Glutamatergic neuron (in vitro differentiated cells): ENCODE measurements around the gene GATA5. TPM values are rescaled to one million over a fixed set of nuclear protein-coding genes. Genes with fewer than 3 reads are reported as not detected.

Experiments
- DNase-seq: peaks from one replicate; pipeline ENCODE4 v3.0.0; 2022
- H3K27ac Mint-ChIP-seq: one replicate; pipeline ENCODE4 v1.8.0; 2020; ENCODE audit warnings: mild to moderate bottlenecking, mixed read lengths, inconsistent platforms; ENCODE audit not compliant: unreplicated experiment
- H3K27me3 Mint-ChIP-seq: one replicate; pipeline ENCODE4 v1.8.0; 2020; ENCODE audit warnings: mild to moderate bottlenecking, moderate library complexity, mixed read lengths, inconsistent platforms; ENCODE audit not compliant: unreplicated experiment
- H3K36me3 Mint-ChIP-seq: one replicate; pipeline ENCODE4 v1.8.0; 2020; ENCODE audit warnings: mild to moderate bottlenecking, mixed read lengths, inconsistent platforms; ENCODE audit not compliant: unreplicated experiment
- H3K4me1 Mint-ChIP-seq: one replicate; pipeline ENCODE4 v1.8.0; 2020; ENCODE audit warnings: mild to moderate bottlenecking, low read depth, mixed read lengths, inconsistent platforms; ENCODE audit not compliant: unreplicated experiment
- H3K4me3 Mint-ChIP-seq: one replicate; pipeline ENCODE4 v1.8.0; 2020; ENCODE audit warnings: mild to moderate bottlenecking, mixed read lengths, inconsistent platforms; ENCODE audit not compliant: unreplicated experiment
- H3K9me3 Mint-ChIP-seq: one replicate; pipeline ENCODE4 v1.8.0; 2020; ENCODE audit warnings: mild to moderate bottlenecking, moderate library complexity, mixed read lengths, inconsistent platforms; ENCODE audit not compliant: unreplicated experiment
- total RNA-seq: library from RNA; stranded (reverse); fragmentation: NEBNext Ultra II Directional; extraction: Animal tissue kit (Norgen Biotek cat#: 25700); gene quantifications from one replicate; pipeline ENCODE4 v1.2.1, GENCODE V29; 2021; ENCODE audit not compliant: unreplicated experiment
- TF ChIP-seq, protein P1 (sequence below): fragments of 200-600 bp; sonication (generic); IDR thresholded peaks from one replicate; pipeline ENCODE4 v1.5.0; 2021; ENCODE audit not compliant: partially characterized antibody, unreplicated experiment

GATA5 gene
- total RNA-seq, 1 donor from 2014 or later = 1.3 TPM

DNA sequence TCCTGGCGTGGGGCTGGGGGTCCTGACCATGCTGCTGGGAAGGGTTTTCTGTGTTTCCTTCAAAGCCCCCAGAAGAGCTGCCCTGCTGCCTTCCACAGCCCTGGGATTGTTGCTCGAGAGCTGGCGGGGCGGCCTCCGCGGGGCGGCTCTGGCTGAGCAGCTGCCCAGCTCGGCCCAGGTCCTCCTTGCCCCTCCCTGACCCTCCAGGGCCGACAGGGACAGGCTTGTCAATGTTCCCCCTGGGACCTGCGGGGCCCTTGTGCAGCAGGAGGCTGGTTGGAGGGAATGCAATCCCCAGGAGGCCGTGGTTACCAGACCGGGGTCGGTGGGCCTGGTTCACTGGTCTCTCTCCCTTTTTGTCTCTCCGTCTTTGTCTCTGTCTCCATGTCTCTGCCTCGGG, 19.9 kb downstream of the GATA5 start:
- Mint-ChIP-seq H3K27me3 (peaks cover 10% of the 10 kb centered on the region), H3K4me1 (peaks cover 15% of the 10 kb centered on the region), H3K27ac (peak overlapping the region; percentile 75), H3K4me3 (peak overlapping the region; percentile 72), H3K36me3 (no peaks in the 10 kb centered on the region), H3K9me3 (peaks cover 3% of the 10 kb centered on the region)
- no peak for DNase-seq
- TF ChIP-seq, protein P1, sequence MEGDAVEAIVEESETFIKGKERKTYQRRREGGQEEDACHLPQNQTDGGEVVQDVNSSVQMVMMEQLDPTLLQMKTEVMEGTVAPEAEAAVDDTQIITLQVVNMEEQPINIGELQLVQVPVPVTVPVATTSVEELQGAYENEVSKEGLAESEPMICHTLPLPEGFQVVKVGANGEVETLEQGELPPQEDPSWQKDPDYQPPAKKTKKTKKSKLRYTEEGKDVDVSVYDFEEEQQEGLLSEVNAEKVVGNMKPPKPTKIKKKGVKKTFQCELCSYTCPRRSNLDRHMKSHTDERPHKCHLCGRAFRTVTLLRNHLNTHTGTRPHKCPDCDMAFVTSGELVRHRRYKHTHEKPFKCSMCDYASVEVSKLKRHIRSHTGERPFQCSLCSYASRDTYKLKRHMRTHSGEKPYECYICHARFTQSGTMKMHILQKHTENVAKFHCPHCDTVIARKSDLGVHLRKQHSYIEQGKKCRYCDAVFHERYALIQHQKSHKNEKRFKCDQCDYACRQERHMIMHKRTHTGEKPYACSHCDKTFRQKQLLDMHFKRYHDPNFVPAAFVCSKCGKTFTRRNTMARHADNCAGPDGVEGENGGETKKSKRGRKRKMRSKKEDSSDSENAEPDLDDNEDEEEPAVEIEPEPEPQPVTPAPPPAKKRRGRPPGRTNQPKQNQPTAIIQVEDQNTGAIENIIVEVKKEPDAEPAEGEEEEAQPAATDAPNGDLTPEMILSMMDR = no peak

DNA sequence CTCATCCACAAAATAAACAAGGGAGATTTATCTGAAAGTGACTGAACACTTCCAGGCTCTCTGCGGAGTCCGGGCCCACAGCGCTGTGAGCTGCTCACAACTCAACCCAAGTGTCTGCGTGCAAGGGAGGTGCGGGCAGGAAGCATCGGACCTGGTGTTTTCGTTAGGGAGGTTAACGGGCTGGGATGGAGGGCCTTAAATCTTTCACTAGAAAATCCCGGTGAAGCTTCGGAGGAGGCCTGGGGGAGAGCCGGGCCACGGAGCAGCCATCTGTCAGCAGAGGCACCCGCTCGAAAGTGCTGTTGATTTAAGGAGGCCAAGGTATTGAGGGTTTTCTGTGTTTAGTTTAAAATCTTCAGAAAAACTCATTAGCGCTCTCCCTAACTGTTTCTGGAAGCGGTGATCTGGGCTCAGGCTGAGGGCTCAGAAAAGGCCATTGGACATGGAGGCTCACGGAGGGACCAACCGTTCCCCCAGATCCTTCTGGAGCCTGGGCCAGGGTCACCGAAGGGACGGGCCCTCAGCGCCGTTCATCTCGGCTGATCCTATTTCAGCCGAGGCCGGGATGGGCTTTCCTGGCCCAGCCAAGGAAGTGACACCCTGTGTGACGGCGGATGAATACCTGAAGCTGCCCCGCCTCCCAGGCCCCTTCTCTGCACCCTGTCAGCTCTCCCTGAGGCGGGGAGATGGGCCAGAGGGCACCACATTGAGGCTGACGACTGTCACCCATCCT, 20.7 kb downstream of the GATA5 start:
- H3K27me3 Mint-ChIP-seq = peaks cover 10% of the 10 kb centered on the region
- H3K9me3 Mint-ChIP-seq = peaks cover 3% of the 10 kb centered on the region
- TF ChIP-seq, protein P1 = no peak
- no peaks in the 10 kb centered on the region for H3K36me3 Mint-ChIP-seq
- H3K4me1 Mint-ChIP-seq = peaks cover 15% of the 10 kb centered on the region
- peak overlapping the region; percentile 38 for H3K4me3 Mint-ChIP-seq
- peak overlapping the region; percentile 66 for H3K27ac Mint-ChIP-seq
- no peak for DNase-seq

DNA sequence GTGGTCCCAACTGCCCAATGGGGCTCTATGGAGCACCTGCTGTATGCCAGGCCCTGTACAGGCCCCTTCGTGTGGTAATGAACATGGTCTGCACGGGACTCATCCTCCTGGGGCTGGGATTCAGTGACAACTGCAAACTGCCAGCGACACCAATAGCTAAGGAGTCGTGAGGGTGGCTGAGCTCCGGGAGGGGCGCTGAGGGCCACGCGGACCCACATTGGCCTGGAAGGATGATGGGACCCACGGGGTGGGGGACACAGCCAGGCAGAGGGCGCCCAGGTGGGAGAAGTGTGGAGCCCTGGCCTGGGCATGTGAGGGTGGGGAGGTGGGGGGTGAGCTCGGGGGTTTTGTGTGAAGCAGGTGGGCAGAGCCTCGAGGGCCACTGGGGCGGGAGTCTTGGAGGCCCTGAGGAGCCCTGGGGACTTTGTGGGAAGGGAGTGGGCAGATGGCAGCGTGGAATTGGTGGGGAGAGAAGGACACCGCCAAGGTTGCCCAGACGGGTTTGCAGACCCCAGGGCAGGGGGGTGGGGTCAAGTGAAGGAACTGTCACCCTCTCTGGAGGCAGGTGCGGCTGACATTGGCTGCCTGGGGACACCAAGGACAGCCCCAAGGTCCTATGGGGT, 22.5 kb downstream of the GATA5 start:
- no peak overlapping the region for H3K4me3 Mint-ChIP-seq
- no peak overlapping the region for H3K27ac Mint-ChIP-seq
- TF ChIP-seq, protein P1 = no peak
- H3K27me3 Mint-ChIP-seq = peaks cover 13% of the 10 kb centered on the region
- H3K36me3 Mint-ChIP-seq = no peaks in the 10 kb centered on the region
- no peak for DNase-seq
- peaks cover 7% of the 10 kb centered on the region for H3K9me3 Mint-ChIP-seq
- peaks cover 15% of the 10 kb centered on the region for H3K4me1 Mint-ChIP-seq

DNA sequence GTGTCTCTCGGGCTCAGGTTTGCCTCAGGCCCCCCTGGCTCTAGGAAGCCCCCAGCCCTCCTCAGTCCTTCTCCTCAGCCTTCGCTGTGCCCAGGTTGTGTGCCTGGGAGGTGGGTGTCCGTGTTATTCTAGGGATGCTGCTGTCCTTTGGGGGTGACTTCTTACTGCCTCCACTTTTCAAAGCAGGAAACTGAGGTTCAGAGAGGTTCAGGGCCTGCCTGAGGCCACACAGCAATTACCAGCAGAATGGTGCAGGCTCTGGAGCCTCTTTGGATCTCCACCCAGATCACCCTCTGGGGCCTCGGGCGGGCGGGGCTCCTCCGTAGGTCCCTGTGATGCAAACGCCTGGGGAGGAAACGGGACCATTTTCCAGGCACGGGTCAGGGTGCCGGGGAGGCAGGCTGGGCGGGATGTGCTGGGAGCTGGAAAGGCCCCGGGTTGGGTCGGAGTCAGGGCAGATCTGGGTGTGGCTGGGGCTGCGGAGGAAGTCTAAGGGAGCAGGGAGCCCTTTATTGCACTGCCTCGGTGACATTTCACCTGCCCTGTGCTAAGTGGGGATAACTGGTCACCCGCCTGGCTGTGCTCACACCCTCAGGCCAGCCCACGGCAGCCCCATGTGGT, 23.2 kb downstream of the GATA5 start:
- Mint-ChIP-seq H3K9me3 (peaks cover 6% of the 10 kb centered on the region), H3K27me3 (peaks cover 10% of the 10 kb centered on the region), H3K27ac (no peak overlapping the region), H3K4me3 (no peak overlapping the region), H3K36me3 (no peaks in the 10 kb centered on the region), H3K4me1 (peaks cover 15% of the 10 kb centered on the region)
- TF ChIP-seq, protein P1 = no peak
- DNase-seq = no peak

DNA sequence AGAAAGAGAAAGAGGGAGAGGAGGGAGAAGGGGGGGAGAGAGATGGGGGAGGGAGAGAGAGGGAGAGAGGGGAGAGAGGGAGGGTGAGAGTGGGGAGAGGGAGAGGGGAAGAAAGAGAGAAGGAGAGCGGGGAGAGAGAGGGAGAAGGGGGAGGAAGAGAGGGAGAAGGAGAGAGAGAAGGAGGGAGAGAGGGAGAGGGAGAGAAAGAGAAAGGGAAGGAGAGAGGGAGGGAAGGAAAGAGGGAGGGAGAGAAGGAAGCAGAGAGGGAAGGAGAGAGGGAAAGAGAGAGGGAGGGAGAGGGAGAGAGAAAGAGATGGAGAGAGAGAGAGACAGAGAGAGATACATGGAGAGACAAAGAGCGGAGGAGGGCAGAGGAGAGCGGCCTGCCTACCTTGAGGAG, 23.8 kb downstream of the GATA5 start:
- H3K9me3 Mint-ChIP-seq = peaks cover 7% of the 10 kb centered on the region
- TF ChIP-seq, protein P1 = no peak
- peaks cover 15% of the 10 kb centered on the region for H3K4me1 Mint-ChIP-seq
- no peak for DNase-seq
- H3K4me3 Mint-ChIP-seq = no peak overlapping the region
- no peak overlapping the region for H3K27ac Mint-ChIP-seq
- H3K36me3 Mint-ChIP-seq = no peaks in the 10 kb centered on the region
- peaks cover 9% of the 10 kb centered on the region for H3K27me3 Mint-ChIP-seq
